Measurements from ENCODE around the gene TOR3A.
A peak's percentile ranks its signal among the peaks of the same experiment; 100 is the strongest.
"Not testable (repeated sequence)": the region's sequence is repeated elsewhere in the genome, so short reads cannot be mapped to it uniquely, and the experiment has no call there.

TOR3A gene

DNA sequence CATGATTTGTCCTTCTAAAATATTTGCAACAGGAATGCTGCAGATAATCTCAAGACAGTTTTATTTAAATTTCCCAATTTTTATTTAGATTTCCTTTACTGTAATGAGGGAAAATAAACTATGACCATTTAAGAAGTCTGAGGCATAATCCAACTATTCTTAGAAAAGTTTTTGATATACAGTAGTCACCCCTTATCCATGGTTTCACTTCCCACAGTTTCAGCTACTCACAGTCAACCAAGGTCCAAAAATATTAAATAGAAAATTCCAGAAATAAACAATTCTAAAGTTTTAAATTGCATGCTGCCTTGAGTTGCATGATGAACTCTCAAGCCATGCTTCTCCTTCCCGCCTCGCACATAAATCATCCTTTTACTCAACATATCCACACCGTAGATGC is 33.3 kb downstream of the TOR3A start:
- DNase-seq: no peak

- DNase-seq: no peak
These were observed 37.6 kb downstream of the TOR3A start for GRCh38 chr1:179119513-179119912.

DNA sequence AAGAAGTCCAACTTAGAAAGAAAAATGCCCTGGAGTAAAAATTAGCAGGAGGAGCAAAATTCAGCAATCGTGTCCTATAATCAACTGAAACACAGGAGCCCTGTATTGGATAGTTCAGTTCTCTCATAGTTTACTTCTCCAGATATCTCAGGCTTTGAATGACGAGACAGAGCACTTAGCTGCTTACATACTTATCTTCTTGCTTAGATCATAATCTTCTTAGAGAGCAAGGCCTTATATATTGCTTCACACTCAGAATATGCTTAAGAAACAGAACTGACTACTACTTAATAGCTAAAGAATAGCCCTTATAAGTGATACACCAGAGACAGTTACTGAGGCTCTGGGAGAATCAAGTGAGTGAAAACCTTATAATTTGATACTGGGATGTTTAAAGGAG is 38.9 kb downstream of the TOR3A start:
- DNase-seq: no peak

- peak; percentile 45 for DNase-seq
These were observed 39.5 kb downstream of the TOR3A start for GRCh38 chr1:179121159-179121938.

GRCh38 chr1:179124873-179125272 is 43.0 kb downstream of the TOR3A start:
- no peak for DNase-seq

DNA sequence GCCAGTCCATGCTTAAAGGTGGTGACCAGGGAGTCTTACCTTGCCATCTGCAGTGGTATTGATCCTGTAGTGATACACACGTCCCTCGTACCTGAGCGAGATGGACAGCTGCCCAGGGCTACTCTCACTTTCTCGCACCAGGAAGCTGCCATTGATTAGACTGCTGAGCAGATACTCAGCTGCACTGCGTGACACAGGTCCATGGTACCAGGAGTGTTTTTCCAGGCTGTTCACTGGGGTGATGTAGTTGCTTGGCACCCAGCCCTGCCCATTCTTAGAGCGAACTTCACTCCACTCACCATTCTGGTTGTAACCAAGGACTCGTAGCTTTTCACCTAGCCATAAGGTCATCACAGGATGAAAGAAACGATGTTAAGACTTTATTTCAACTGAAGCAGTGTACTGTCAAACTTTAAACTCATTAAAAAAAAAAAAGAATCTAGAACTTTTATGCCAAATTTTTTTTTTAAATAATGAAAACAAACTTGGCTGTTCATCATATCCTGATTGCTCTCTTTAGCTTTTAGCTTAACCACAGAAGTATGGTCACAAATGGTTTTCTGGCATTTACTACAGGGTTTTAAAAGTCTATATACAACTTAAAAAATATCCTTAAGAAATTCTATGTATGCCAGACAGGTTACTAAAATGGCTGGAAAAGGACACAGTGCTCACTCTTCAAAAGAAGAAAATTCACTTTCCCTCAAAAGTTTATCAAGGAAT is 44.6 kb downstream of the TOR3A start:
- DNase-seq: no peak

DNA sequence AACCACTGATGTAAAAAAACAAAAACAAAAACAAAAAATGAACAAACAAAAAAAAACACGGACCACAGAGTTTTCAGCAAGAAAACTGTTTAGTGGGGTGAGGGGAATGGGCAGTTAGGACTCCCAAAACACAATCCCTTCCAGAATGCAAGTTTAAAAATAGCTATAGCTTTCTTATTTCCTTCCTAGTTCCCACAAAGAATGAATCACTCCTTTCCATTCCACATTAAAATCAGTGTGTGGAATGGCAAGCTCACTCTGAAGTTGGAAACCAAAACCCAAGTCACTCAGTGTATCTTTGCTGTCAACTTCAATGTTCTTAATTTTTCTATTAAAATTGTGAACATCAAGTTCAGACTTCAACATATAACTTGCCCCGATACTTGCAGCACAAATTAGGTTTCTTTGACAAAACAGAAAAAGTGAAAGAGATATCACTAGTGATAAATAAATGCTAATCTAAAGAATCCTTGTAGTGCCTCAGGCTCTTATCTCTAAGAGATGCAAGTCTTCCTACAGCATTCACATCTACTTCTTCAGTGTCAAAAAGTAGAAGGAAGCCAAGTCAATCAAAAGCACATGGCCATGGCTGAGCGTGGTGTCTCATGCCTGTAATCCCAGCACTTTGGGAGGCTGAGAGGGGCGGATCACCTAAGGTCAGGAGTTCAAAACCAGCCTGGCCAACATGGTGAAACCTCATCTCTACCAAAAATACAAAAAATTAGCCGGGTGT is 45.5 kb downstream of the TOR3A start:
- DNase-seq: no peak

DNA sequence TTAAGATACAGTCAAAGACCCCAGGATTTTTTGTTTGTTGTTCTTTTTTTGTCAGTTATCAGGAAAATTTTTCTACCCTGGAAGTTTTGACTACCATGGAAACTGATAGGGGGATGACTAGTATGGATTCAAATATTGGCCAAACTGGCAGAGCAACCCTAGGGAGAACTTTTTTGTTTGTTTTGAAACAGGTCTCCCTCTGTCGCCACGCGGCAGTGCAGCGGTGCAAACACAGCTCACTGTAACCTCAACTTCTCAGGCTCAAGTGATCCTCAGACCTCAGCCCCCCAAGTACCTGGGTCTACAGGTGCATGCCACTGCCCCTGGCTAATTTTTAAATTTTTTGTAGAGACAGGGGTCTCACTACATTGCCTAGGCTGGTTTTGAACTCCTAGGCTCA is 46.6 kb downstream of the TOR3A start:
- DNase-seq: no peak

GRCh38 chr1:179129702-179130473 is 48.0 kb downstream of the TOR3A start:
- DNase-seq: no peak

DNA sequence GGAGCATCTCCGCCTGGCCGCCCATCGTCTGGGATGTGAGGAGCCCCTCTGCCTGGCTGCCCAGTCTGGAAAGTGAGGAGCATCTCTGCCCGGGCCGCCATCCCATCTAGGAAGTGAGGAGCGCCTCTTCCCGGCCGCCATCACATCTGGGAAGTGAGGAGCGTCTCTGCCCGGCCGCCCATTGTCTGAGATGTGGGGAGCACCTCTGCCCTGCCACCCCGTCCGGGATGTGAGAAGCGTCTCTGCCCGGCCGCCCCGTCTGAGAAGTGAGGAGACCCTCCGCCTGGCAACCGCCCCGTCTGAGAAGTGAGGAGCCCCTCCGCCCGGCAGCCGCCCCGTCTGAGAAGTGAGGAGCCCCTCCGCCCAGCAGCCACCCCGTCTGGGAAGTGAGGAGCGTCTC is 53.3 kb downstream of the TOR3A start:
- DNase-seq: not testable (repeated sequence)

- DNase-seq: not testable (repeated sequence)
These were observed 53.8 kb downstream of the TOR3A start for GRCh38 chr1:179135707-179136106.

DNA sequence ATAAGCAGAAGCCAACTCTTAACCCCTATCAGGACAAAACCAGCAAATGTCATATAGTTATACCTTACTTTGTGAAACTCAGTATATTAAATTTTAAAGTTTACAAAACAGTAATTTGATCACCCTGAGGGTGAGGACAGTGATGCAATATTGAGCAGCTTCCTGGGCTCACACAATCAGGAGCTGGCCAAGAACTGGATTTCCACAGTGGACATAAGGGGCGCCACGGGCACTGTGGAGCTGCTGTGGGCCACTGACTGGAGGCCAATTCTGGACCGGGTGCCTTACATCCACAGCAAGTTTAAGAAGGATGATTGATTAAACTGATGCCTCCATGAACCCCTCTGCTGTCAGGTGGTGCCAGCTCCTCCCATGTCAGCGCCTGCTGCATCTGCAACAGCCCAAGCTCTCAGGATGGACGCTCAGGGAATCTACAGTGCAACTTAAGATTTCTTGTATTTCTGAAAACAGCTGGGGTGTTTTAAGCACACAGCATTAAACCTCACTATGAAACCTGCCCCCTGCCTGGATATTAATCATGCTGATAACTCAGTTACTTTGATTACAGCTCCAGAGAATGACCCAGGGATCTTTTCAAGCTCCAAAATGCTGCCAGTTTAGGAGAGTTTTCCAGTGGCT is 55.9 kb downstream of the TOR3A start:
- no peak for DNase-seq

DNA sequence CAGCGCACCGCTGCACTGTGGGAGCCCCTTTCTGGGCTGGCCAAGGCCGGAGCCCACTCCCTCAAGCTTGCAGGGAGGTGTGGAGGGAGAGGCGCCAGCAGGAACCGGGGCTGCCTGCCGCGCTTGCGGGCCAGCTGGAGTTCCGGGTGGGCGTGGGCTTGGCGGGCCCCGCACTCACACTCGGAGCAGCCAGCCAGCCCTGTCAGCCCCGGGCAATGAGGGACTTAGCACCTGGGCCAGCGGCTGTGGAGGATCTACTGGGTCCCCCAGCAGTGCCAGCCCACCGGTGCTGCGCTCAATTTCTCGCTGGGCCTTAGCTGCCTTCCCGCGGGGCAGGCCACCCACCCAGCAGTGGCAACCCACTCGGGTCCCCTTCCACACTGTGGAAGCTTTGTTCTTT is 56.9 kb downstream of the TOR3A start:
- not testable (repeated sequence) for DNase-seq

GRCh38 chr1:179141592-179142251 is 59.9 kb downstream of the TOR3A start:
- peak; percentile 24 for DNase-seq

GRCh38 chr1:179142889-179143299 is 61.0 kb downstream of the TOR3A start:
- peak; percentile 31 for DNase-seq

DNA sequence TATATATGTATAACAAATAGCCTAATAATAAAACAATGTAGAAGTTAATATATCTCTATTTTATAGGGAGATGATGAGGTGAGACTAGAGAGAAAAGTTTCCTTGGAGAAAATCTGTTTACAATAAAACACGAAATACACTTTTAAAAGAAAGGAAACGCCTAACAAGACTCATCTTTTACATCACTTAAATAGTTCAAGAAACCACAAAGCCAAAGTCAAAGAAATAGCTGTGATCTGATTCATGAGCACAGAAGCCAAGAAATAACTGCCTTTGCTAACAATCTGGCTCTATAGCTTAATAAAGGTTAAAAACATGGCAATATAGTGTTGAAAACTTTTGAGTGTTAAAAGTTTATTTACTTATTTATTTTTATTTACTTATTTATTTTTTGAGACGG is 61.5 kb downstream of the TOR3A start:
- DNase-seq: no peak

DNA sequence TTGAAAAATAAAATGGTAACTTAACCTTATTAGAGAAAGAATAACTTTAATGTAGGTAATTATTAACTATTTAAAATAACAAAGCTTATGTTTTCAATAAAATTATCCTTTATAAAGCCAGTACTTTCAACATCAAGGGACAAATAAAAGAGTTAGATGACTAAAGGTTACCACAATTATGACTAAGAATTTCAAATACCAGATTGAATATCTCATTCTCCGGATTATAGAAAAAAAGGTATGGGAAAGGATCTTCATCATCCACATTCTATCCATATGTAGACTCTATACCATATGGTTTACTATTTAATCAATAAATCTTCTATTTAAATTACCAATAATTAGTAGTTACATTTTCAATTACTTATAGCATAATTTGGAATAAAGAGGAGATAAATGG is 62.8 kb downstream of the TOR3A start:
- DNase-seq: no peak

- no peak for DNase-seq
These were observed 63.7 kb downstream of the TOR3A start for GRCh38 chr1:179145521-179145920.

All from eye (tissue), 1 donor.